H9 (cell line): ENCODE data around the gene XPR1. TPM values are rescaled to one million over a fixed set of nuclear protein-coding genes. Genes with fewer than 3 reads are reported as not detected.

Source experiments
- DNase-seq: peaks from one replicate; pipeline ENCODE4 v3.0.0-alpha.2; 2017
- H2AFZ ChIP-seq: one replicate; pipeline ENCODE4 v1.6.1; 2013; ENCODE audit warnings: mild to moderate bottlenecking, low read length, control low read depth, moderate library complexity
- H2AK5ac ChIP-seq: 2 replicates; pipeline ENCODE4 v1.6.1; 2013; ENCODE audit warnings: low read length, control low read depth, mixed read lengths; ENCODE audit not compliant: insufficient read length
- H2BK120ac ChIP-seq: one replicate; pipeline ENCODE4 v1.6.1; 2013; ENCODE audit warnings: low read depth, mild to moderate bottlenecking, low read length, control low read depth, inconsistent platforms; ENCODE audit not compliant: poor library complexity, severe bottlenecking
- H2BK12ac ChIP-seq: 2 replicates; pipeline ENCODE4 v1.6.1; 2013; ENCODE audit warnings: low read length, control low read depth, mixed read lengths, low read depth; ENCODE audit not compliant: insufficient read length
- H2BK15ac ChIP-seq: 2 replicates; pipeline ENCODE4 v1.6.1; 2013; ENCODE audit warnings: low read depth, low read length, control low read depth
- H2BK20ac ChIP-seq: one replicate; pipeline ENCODE4 v1.6.1; 2013; ENCODE audit warnings: low read depth, mild to moderate bottlenecking, low read length, control low read depth, inconsistent platforms; ENCODE audit not compliant: poor library complexity, severe bottlenecking
- H2BK5ac ChIP-seq: 2 replicates; pipeline ENCODE4 v1.6.1; 2013; ENCODE audit warnings: low read length, control low read depth, mixed read lengths; ENCODE audit not compliant: insufficient read length
- H3K14ac ChIP-seq: 2 replicates; pipeline ENCODE4 v1.6.1; 2013; ENCODE audit warnings: low read length, control low read depth; ENCODE audit not compliant: insufficient read depth
- H3K18ac ChIP-seq: 2 replicates; pipeline ENCODE4 v1.6.1; 2013; ENCODE audit warnings: low read depth, mild to moderate bottlenecking, mixed read lengths, low read length, control low read depth; ENCODE audit not compliant: insufficient read length
- H3K23ac ChIP-seq: 2 replicates; pipeline ENCODE4 v1.6.1; 2013; ENCODE audit warnings: low read length, control low read depth, mixed read lengths, low read depth; ENCODE audit not compliant: insufficient read length
- H3K23me2 ChIP-seq: 2 replicates; pipeline ENCODE4 v1.6.1; 2013; ENCODE audit warnings: low read depth, mild to moderate bottlenecking, mixed read lengths, low read length, control low read depth; ENCODE audit not compliant: insufficient read length, poor library complexity, severe bottlenecking
- H3K27ac ChIP-seq: 2 replicates; pipeline ENCODE4 v1.5.1; 2013; ENCODE audit warnings: low read length, control low read depth, mixed read lengths, low read depth; ENCODE audit not compliant: insufficient read length
- H3K27me3 ChIP-seq: 2 replicates; pipeline ENCODE4 v1.6.1; 2013; ENCODE audit warnings: low read length, control low read depth, inconsistent platforms; ENCODE audit not compliant: insufficient read depth
- H3K4ac ChIP-seq: 2 replicates; pipeline ENCODE4 v1.6.1; 2013; ENCODE audit warnings: low read depth, mild to moderate bottlenecking, control low read depth, inconsistent platforms, low read length, moderate library complexity
- H3K4me1 ChIP-seq: 2 replicates; pipeline ENCODE4 v1.6.1; 2013; ENCODE audit warnings: low read length, control low read depth, inconsistent platforms; ENCODE audit not compliant: insufficient read depth
- H3K4me2 ChIP-seq: 2 replicates; pipeline ENCODE4 v1.6.1; 2013; ENCODE audit warnings: low read length, control low read depth, mixed read lengths; ENCODE audit not compliant: insufficient read length, insufficient read depth
- H3K56ac ChIP-seq: 2 replicates; pipeline ENCODE4 v1.6.1; 2013; ENCODE audit warnings: low read depth, mild to moderate bottlenecking, mixed read lengths, low read length, control low read depth; ENCODE audit not compliant: insufficient read length
- H3K79me1 ChIP-seq: 2 replicates; pipeline ENCODE4 v1.6.1; 2013; ENCODE audit warnings: low read depth, mild to moderate bottlenecking, moderate library complexity, low read length, control low read depth, inconsistent platforms; ENCODE audit not compliant: insufficient read depth, poor library complexity, severe bottlenecking
- H3K79me2 ChIP-seq: 2 replicates; pipeline ENCODE4 v1.6.1; 2013; ENCODE audit warnings: low read length, control low read depth, inconsistent platforms; ENCODE audit not compliant: insufficient read depth
- H3K9ac ChIP-seq: 2 replicates; pipeline ENCODE4 v1.6.1; 2013; ENCODE audit warnings: low read length, control low read depth, mixed read lengths; ENCODE audit not compliant: insufficient read length; ENCODE audit errors: extremely low read depth
- H3K9me3 ChIP-seq: one replicate; pipeline ENCODE4 v1.6.1; 2013; ENCODE audit warnings: low read depth, low read length, inconsistent platforms; ENCODE audit not compliant: control insufficient read depth
- H3T11ph ChIP-seq: one replicate; pipeline ENCODE4 v1.6.1; 2013; ENCODE audit warnings: mild to moderate bottlenecking, low read length, control low read depth, inconsistent platforms
- H4K20me1 ChIP-seq: one replicate; pipeline ENCODE4 v1.6.1; 2013; ENCODE audit not compliant: control insufficient read depth, insufficient read length, insufficient read depth
- H4K5ac ChIP-seq: 2 replicates; pipeline ENCODE4 v1.6.1; 2013; ENCODE audit warnings: low read depth, mild to moderate bottlenecking, mixed read lengths, low read length, control low read depth; ENCODE audit not compliant: insufficient read length
- H4K8ac ChIP-seq: replicated peaks from 2 replicates; pipeline ENCODE4 v1.6.1; 2013; ENCODE audit warnings: low read length, control low read depth, mixed read lengths, low read depth; ENCODE audit not compliant: insufficient read length
- H4K91ac ChIP-seq: 2 replicates; pipeline ENCODE4 v1.6.1; 2013; ENCODE audit warnings: low read depth, mild to moderate bottlenecking, moderate library complexity, mixed read lengths, low read length, control low read depth; ENCODE audit not compliant: insufficient read length
- H3K27ac Mint-ChIP-seq, 3 experiments: 2 replicates in 2 of 3; 3 replicates in 1 of 3; pipeline ENCODE4 v1.8.0; 2020 to 2021; ENCODE audit warnings: mixed read lengths in 3 of 3, mild to moderate bottlenecking in 1 of 3, moderate library complexity in 1 of 3
- H3K27me3 Mint-ChIP-seq: 2 replicates; pipeline ENCODE4 v1.8.0; 2021; ENCODE audit warnings: low read depth, mild to moderate bottlenecking, moderate library complexity, mixed read lengths
- H3K36me3 Mint-ChIP-seq, 3 experiments: 2 replicates in 2 of 3; 3 replicates in 1 of 3; pipeline ENCODE4 v1.8.0; 2020 to 2021; ENCODE audit warnings: low read depth in 3 of 3, mixed read lengths in 3 of 3; ENCODE audit not compliant: insufficient read depth in 1 of 3
- H3K4me1 Mint-ChIP-seq, 2 experiments: 2 replicates each; pipeline ENCODE4 v1.8.0; 2020; ENCODE audit warnings: mixed read lengths in 2 of 2
- H3K4me3 Mint-ChIP-seq, 2 experiments: 2 replicates in 1 of 2; 3 replicates in 1 of 2; pipeline ENCODE4 v1.8.0; 2020 to 2021; ENCODE audit warnings: mild to moderate bottlenecking in 2 of 2, mixed read lengths in 2 of 2, moderate library complexity in 1 of 2
- H3K9me3 Mint-ChIP-seq, 2 experiments: 2 replicates in 1 of 2; 3 replicates in 1 of 2; pipeline ENCODE4 v1.8.0; 2020; ENCODE audit warnings: mild to moderate bottlenecking in 2 of 2, mixed read lengths in 2 of 2, moderate library complexity in 1 of 2
- CTCF ChIP-seq: fragments of 200-600 bp; sonication (generic); conservative IDR thresholded peaks from 3 replicates; pipeline ENCODE4 v1.8.0; 2021; ENCODE audit warnings: antibody characterized with exemption, mild to moderate bottlenecking
- WGBS: extraction: QIAGEN DNeasy Blood & Tissue Kit; methylation state at CpG from one replicate; pipeline ENCODE4 v1.1.7; 2013; ENCODE audit warnings: missing lambda C conversion rate, low lambda C conversion rate, mixed read lengths; ENCODE audit not compliant: insufficient read length; ENCODE audit errors: extremely low coverage; 5-methylcytosine and 5-hydroxymethylcytosine counted together
- total RNA-seq: library from RNA; stranded (reverse); gene quantifications from 2 replicates; pipeline ENCODE4 v1.2.1, GENCODE V29; 2021

Gene XPR1
- total RNA-seq, 1 experiment from 2014 or later = 34.1 TPM

GRCh38 chr1:180923887-180924286, 292.1 kb downstream of the XPR1 start:
- TF ChIP-seq CTCF = no peak
- H3K27me3 ChIP-seq = no peaks in the 10 kb centered on the region
- peaks cover 6% of the 10 kb centered on the region for H3K23me2 ChIP-seq
- H3K18ac ChIP-seq = peak overlapping the region; percentile 97
- peak overlapping the region; percentile 85 for H3K14ac ChIP-seq
- H3K4ac ChIP-seq = peak overlapping the region; percentile 14
- H4K5ac ChIP-seq = peak overlapping the region; percentile 54
- peak overlapping the region; percentile 60 for H3K4me2 ChIP-seq
- no peak overlapping the region for H3K56ac ChIP-seq
- H3K27ac ChIP-seq = peak overlapping the region; percentile 89
- no peak overlapping the region for H2BK120ac ChIP-seq
- H2BK12ac ChIP-seq = peak overlapping the region; percentile 37
- peak overlapping the region; percentile 54 for H2AK5ac ChIP-seq
- H3K23ac ChIP-seq = no peak overlapping the region
- peak overlapping the region; percentile 7 for H4K8ac ChIP-seq
- peak overlapping the region; percentile 95 to 98 (median 97) for H3K27ac Mint-ChIP-seq
- peaks cover 27% of the 10 kb centered on the region; the same call in 1 of the 2 replicates for H3K4me1 ChIP-seq
- no peaks in the 10 kb centered on the region; a peak in 1 of 7 replicates for H3K36me3 Mint-ChIP-seq
- H3K9ac ChIP-seq = no peak overlapping the region
- H3K79me1 ChIP-seq = no peaks in the 10 kb centered on the region
- no peak overlapping the region for H3T11ph ChIP-seq
- H3K9me3 Mint-ChIP-seq = no peaks in the 10 kb centered on the region
- peak overlapping the region; percentile 98 for H4K91ac ChIP-seq
- peak overlapping the region; percentile 43 for H2BK5ac ChIP-seq
- no peaks in the 10 kb centered on the region for H4K20me1 ChIP-seq
- H3K9me3 ChIP-seq = no peaks in the 10 kb centered on the region
- H3K79me2 ChIP-seq = no peaks in the 10 kb centered on the region
- H3K27me3 Mint-ChIP-seq = peaks cover 2% of the 10 kb centered on the region; the same call in 1 of the 2 replicates
- no CpG with 5 or more reads among the region's 4 CpGs for WGBS
- H3K4me1 Mint-ChIP-seq = peaks cover 74 to 82% of the 10 kb centered on the region in 2 experiments
- no peak for DNase-seq
- no peak overlapping the region for H2AFZ ChIP-seq
- peak overlapping the region; percentile 35 to 61; a peak in 4 of 5 replicates for H3K4me3 Mint-ChIP-seq
- no peak overlapping the region for H2BK15ac ChIP-seq
- no peak overlapping the region for H2BK20ac ChIP-seq
